HG02973 (cell line): ENCODE results near the gene PNKD.
"Not testable (repeated sequence)": the region's sequence is repeated elsewhere in the genome, so short reads cannot be mapped to it uniquely, and the experiment has no call there.

Source experiments
- ATAC-seq: cut with Tn5 transposase; IDR thresholded peaks from one replicate; pipeline ENCODE4 v1.9.1; 2021; ENCODE audit warnings: moderate library complexity; ENCODE audit not compliant: unreplicated experiment

The PNKD gene

DNA sequence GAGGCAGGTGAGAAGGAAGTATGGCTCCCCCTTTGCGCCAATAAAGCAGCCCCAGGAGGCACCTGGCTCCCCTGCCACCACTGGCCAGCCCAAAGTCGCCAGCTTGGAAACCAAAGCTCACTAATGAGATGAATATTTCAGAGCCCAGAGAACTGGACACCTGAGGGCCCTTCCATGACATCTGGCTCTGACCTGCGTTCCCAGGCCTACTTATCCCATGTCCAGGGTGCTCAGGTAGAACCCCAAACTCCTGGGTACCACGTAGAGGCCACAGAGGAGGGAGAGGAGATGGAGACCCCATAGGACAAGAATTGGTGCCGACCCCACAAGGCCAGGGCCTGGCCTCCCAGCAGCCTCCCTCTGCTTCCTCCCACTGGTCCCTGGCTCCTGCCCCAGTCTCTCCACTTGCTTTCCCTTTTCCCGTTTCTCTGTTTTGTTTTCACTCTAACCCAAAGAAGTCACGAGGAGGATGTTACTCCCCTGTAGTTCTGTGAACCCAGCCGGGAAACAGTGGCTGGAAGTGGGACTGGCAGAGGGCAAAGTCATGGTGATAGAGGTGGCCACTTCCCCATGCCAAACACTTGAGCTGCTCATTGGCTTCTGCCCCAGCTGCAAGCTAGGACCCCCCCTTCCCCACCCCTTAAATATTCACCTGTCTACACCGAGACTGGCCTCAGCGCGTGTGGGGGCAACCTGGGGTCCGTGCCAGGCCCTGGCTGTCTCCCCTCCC is 21.2 kb downstream of the PNKD start:
- ATAC-seq = no peak

GRCh38 chr2:218292048-218293014 is 22.0 kb downstream of the PNKD start, which contains the start of gene TMBIM1:
TMBIM1 (minus strand) TSS chr2:218292503; CDS start chr2:218282141, 10,362 bp downstream.
- peak; percentile 62 for ATAC-seq

DNA sequence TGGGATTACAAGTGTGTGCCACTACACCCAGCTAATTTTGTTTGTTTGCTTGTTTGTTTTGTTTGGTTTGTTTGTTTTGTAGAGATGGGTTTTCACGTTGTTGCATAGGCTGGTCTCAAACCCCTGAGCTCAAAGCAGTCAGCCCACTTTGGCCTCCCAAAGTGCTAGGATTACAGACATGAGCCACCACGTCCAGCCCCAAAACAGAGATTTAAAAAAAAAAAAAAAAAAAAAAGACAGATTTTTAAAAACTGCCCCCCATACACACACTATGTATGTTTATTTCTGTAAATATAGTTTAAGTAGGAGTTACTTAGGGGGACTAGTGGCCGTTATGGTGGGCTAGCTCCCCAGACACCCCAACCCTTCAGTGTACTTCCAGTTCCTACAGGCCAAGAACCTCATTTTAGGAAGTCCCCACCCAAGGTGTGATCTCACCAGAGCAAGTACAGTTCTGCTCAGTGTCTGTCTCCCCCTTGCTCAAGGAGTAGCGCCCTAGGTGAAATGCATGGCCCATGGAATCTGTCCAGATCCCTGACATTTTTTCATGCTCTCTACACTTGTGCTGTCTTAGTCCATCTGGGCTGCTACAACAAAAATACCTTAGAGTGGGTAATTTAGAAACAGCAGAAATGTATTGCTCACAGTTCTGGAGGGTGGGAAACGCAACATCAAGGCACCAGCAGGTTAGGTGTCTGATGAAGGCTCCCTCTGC is 23.6 kb downstream of the PNKD start:
- no peak for ATAC-seq

GRCh38 chr2:218294430-218295022 is 24.2 kb downstream of the PNKD start:
- no peak for ATAC-seq

GRCh38 chr2:218295029-218295428 is 24.7 kb downstream of the PNKD start:
- ATAC-seq = no peak

DNA sequence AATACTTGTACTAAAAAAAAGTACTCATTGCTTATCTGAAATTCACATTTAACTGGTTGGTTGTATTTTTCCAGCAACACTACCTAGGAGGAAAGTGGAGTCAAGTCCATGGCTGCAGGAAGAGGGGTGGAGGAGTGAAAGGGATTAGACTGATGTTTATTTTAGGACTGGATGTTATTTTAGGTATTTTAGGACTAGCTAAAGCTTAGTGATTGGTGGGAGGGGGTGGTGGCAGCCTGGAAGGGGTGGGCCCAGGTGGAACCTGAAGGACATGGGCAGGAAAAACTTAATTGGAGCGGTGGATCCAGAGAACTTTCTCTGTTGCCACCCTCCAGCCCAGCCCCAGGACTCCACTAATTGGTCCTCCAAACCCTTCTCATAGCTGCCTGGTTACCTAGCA is 25.9 kb downstream of the PNKD start:
- no peak for ATAC-seq

DNA sequence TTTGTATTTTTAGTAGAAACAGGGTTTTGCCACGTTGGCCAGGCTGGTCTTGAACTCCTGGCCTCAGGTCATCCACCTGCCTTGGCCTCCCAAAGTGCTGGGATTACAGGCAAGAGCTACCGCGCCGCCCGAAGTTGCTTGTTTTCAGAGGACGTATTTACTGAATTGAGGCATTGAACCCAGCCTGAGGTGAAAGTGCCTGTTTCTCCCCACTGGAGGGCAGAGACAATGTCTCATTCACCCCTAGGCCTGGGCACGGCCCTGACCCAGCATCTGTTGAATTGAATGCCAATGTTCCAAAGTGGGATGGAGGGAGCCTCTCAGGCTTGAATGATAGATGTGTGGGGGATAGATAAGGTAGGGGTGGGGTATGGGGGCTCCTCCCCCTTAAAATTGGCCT is 26.5 kb downstream of the PNKD start:
- ATAC-seq = no peak

GRCh38 chr2:218298314-218298875 is 28.1 kb downstream of the PNKD start:
- ATAC-seq = no peak

GRCh38 chr2:218300141-218300540 is 29.8 kb downstream of the PNKD start:
- no peak for ATAC-seq

- ATAC-seq = peak; percentile 84
Observed at GRCh38 chr2:218301176-218301819, 31.0 kb downstream of the PNKD start.

- no peak for ATAC-seq
Observed at GRCh38 chr2:218305383-218305782, 35.1 kb downstream of the PNKD start.

- no peak for ATAC-seq
Observed at GRCh38 chr2:218306184-218306920, 36.0 kb downstream of the PNKD start.

GRCh38 chr2:218307415-218308090 is 37.2 kb downstream of the PNKD start:
- ATAC-seq = no peak

DNA sequence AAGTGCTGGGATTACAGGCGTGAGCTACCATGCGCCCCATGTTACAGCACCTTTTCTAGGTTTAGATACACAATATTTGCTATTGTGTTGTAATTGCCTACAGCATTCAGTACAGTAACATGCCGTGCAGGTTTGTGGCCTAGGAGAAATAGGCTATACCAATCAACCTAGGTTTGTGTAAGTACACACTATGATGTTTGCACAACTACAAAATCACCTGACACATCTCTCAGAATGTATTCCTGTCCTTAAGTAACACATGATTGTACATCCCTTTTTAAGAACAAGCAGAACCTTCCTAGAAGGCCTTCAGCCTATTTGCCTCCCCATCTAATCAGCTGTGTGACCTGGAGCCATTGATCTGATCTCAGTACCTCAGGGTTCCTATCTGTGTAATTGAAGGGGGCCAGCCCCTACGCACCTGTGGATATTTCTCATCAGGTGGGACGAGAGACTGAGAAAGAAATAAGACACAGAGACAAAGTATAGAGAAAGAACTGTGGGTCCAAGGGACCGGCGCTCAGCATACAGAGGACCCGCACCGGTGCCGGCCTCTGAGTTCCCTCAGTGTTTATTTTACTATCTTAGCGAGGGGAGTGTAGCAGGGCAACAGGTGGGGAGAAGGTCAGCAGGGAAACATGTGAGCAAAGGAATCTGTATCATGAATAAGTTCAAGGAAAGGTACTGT is 40.7 kb downstream of the PNKD start:
- ATAC-seq = no peak

- ATAC-seq = not testable (repeated sequence)
Observed at GRCh38 chr2:218311541-218312266, 41.4 kb downstream of the PNKD start.

GRCh38 chr2:218312267-218312756 is 42.0 kb downstream of the PNKD start:
- no peak for ATAC-seq

- no peak for ATAC-seq
Observed at GRCh38 chr2:218313356-218313755, 43.0 kb downstream of the PNKD start.
